ENCODE measurements around the gene ZC3H7B.
A peak's percentile ranks its signal among the peaks of the same experiment; 100 is the strongest.
"Not testable (repeated sequence)": the region's sequence is repeated elsewhere in the genome, so short reads cannot be mapped to it uniquely, and the experiment has no call there.

Gene ZC3H7B, protein sequence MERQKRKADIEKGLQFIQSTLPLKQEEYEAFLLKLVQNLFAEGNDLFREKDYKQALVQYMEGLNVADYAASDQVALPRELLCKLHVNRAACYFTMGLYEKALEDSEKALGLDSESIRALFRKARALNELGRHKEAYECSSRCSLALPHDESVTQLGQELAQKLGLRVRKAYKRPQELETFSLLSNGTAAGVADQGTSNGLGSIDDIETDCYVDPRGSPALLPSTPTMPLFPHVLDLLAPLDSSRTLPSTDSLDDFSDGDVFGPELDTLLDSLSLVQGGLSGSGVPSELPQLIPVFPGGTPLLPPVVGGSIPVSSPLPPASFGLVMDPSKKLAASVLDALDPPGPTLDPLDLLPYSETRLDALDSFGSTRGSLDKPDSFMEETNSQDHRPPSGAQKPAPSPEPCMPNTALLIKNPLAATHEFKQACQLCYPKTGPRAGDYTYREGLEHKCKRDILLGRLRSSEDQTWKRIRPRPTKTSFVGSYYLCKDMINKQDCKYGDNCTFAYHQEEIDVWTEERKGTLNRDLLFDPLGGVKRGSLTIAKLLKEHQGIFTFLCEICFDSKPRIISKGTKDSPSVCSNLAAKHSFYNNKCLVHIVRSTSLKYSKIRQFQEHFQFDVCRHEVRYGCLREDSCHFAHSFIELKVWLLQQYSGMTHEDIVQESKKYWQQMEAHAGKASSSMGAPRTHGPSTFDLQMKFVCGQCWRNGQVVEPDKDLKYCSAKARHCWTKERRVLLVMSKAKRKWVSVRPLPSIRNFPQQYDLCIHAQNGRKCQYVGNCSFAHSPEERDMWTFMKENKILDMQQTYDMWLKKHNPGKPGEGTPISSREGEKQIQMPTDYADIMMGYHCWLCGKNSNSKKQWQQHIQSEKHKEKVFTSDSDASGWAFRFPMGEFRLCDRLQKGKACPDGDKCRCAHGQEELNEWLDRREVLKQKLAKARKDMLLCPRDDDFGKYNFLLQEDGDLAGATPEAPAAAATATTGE
- long read RNA-seq, donor 1, full-length matches to known transcripts: 1 of 27 reads
- long read RNA-seq, donor 1, partial matches to known transcripts: 26 of 27 reads
- long read RNA-seq, donor 1, other reads (novel, unspliced or antisense): 0 of 27 reads
- long read RNA-seq, donor 2, partial matches to known transcripts: 137 of 137 reads
- long read RNA-seq, donor 2, other reads (novel, unspliced or antisense): 0 of 137 reads
- long read RNA-seq, donor 3, full-length matches to known transcripts: 5 of 127 reads
- long read RNA-seq, donor 3, partial matches to known transcripts: 122 of 127 reads
- long read RNA-seq, donor 3, other reads (novel, unspliced or antisense): 0 of 127 reads
- long read RNA-seq, donor 4, full-length matches to known transcripts: 1 of 26 reads
- long read RNA-seq, donor 4, partial matches to known transcripts: 25 of 26 reads
- long read RNA-seq, donor 4, other reads (novel, unspliced or antisense): 0 of 26 reads
- long read RNA-seq, donor 5, full-length matches to known transcripts: 4 of 32 reads
- long read RNA-seq, donor 5, partial matches to known transcripts: 28 of 32 reads
- long read RNA-seq, donor 5, other reads (novel, unspliced or antisense): 0 of 32 reads
- long read RNA-seq, donor 6, full-length matches to known transcripts: 3 of 20 reads
- long read RNA-seq, donor 6, partial matches to known transcripts: 17 of 20 reads
- long read RNA-seq, donor 6, other reads (novel, unspliced or antisense): 0 of 20 reads
- long read RNA-seq, donor 7, full-length matches to known transcripts: 1 of 60 reads
- long read RNA-seq, donor 7, partial matches to known transcripts: 59 of 60 reads
- long read RNA-seq, donor 7, other reads (novel, unspliced or antisense): 0 of 60 reads
- long read RNA-seq, donor 8, partial matches to known transcripts: 32 of 32 reads
- long read RNA-seq, donor 8, other reads (novel, unspliced or antisense): 0 of 32 reads

DNA sequence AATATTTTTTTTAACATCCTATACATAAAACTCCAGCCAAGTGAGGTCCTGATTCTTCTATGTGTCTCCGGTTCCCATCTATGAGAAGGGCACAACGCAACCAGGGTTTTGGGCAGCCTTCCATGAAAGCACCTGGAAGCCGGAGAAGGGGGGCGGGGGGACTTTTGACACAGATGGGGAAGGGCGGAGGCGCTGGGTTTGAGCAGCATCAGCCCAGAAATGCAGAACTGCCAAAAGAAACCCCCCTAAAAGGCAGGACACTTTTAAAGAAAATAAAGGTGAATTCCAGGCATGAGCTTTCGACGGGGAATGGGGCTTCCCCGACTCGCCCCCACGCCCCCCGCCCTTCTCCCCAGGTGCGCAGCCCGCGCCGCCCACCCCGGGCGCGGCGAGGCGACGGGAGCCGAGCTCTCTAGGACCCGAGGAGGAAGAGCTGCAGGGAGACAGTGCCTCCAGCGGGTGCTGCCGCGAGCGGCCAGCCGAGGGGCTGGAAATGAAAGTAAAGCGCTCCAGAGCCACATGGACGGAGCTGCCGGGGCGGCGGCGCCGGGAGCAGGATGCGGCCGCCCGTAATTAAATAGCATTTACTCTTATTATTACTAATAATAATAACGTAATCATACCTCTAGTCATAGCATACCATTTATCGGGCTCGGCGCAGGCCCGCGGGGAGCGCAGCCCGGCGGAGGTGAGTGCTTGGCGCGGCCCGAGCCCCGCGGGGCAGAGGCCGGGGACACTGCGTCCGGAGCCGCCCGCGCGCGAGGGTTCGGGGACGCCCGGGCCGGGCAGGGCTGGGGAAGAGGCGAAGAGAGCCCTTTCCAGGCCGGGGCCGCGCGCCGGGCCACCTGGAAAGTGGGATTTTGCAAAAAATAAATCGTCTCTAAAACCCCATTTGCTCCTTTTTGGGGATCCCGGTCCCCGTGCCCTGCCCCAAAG lies at the start of gene ZC3H7B:
ZC3H7B (plus strand) TSS at position 441 of the 936 bp plus-strand sequence. CDS start 19,136 bp downstream, outside the sequence.
- DNase-seq: peak; percentile 84

DNA sequence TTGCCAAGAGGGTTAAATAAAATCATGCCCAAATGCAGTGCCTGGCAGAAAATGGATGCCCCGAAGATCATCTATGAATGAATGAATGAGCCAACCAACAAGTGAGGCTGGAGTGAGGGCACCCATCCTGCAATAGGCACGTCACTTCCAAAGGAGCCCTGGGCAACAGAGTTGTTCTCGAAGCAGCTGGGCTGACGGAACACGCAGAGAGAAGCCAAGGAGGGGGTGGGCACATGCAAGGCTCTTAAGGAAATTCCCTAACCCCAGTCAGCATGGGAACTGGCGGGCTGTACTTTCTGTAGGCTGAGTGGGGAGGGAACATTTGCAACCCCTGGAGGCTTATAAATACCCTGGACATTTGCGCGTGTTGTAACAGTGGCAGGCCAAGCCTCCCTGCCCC lies 49.0 kb upstream of the ZC3H7B start:
- DNase-seq: no peak

DNA sequence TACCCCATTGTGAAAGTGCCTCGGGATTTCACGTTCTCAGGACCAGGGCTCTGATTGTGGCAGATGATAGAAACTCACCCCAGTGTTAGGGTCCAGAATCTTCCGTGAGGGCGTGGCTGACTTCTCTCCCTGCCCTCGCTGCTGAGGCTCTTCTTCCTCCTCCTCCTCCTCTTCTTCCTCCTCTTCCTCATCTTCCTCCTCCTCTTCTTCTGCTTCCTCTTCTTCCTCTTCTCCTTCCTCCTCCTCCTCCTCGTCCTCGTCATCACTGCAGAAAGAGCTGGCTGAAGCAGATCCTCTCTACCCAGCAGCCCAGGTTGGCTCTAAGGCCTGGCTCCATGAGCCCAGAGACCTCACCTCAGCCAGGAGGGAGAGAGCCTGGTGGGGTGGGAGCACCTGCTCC lies 47.1 kb upstream of the ZC3H7B start:
- no peak for DNase-seq

DNA sequence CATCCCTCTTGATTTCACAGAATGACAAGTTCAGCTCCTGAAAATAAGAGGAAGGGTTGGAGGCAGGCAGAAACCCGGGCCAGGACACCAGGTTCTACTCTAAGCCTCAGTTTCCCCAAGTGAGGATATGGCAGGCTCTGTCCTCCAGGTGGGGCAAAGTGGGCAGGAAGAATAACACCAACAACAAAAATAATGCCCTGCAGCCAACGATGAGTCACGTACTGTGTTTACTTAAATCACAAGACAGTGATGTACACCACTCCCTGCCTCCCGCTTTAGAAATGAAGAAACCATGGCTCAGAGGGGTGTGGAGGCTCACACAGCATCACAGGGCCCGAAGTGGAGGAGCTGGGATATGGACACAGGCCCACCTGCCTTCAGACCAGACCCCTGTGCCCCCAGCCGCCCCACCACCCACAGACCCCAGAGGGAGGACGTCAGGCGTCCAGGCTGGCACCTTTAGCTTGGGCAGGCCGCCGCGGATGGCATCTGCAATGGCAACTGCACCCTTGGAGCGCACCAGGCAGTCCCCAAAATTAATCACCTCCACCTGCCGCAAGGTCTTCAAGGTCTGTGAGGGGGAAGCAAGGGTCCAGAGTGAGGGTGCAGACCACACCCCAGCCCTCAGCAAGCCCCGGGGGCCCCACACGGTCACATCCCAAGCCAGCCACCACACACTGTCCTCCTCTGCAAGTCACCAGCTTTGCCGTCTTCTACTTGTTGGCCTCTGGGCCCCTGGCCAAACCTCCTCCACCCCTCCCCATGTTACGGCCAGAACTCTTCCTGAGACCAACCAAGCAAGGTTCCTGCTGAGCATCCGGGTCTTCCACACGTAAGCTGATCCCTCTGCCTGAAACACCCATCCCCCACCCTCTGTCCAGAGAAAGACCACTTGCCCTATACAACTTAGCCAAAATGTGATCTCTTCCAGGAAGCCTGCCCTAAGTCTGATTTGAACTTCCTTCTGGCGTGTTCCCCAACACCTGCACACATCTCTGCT lies 44.8 kb upstream of the ZC3H7B start:
- no peak for DNase-seq

DNA sequence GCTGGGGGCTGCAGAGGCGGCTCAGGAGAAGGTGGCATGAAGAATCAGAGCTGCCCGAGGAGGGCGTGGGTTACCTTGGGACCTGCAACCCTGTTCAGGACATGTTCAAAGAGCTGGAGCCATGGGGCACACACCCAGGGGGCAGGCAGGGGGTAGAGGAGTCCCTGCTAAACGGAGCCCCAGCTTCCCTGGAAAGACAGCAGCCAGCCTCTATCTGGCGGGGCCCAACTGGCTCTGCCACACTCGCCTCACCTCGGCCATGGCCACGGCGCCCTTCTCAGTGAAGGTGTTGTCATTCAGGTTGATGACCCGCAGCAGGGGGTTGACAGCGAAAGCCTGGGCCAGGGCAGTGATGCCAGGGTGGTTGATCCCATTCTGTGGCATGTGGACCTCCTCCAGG lies 43.6 kb upstream of the ZC3H7B start:
- DNase-seq: no peak

DNA sequence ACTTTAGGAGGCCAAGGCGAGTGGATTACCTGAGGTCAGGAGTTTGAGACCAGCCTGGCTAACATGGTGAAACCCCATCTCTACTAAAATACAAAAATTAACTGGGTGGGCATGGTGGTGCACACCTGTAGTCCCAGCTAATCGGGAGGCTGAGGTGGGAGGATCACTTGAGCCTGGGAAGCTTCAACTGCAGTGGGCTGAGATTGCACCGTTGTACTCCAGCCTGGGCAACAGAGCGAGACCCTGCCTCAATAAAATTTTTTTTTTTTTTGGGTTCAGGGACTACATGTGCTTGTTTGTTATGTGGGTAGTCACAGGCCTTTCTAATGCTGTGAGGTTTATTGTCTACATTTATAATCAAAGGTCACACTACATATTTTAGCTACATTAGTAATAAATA lies 41.6 kb upstream of the ZC3H7B start:
- DNase-seq: not testable (repeated sequence)

DNA sequence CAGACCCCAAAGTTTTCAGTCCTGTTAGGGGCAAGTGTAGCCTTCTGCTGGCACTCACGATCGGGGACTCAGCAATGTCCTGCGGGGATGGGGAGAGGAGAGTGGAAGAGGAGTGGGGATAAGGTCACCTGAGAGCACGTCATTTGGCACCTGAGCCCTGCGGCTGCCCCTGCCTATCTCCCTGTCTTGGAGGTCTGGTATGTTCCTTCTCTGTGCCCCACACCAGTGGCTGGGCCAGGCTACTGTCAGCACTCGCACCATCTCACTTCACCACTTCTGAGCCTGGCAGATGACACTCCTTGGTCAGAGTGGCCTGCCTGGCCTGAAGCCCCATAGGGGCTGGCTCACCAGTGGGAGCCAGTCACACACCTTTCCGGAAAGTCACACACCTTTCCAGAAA lies 40.5 kb upstream of the ZC3H7B start:
- DNase-seq: no peak

DNA sequence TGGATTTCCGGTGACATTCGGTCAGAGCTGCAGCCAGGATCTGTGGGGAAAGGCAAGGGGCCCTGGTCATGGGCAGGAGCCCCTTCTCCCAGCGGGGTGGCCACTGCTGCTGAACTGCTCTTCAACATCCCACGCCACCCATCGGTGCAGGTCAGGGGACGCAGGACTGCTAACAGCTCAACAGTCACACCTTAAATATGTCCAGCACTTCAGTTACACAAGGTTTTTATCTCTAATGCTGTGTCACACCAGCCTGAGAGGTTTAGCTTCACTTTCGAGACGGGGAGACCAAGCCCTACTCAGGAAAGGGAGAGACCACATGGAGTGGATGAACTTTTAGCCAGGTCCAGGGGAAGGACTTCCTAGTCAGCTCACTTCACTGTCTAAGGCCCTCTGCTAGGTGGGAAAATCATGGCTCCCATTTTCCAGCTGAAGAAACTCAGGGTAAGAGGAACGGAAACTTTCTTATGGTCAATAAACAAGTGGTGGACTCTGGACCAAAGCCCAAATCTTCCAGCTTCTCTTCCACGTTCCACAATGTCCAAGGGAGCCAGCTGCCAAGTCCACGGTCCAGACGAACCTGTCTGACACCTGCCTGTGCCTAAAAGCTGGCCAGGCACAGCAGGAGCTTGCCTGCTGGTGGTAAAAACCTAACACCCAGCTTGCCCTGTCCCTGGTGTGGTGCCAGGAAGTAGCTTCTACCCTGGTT lies 39.6 kb upstream of the ZC3H7B start:
- DNase-seq: no peak

DNA sequence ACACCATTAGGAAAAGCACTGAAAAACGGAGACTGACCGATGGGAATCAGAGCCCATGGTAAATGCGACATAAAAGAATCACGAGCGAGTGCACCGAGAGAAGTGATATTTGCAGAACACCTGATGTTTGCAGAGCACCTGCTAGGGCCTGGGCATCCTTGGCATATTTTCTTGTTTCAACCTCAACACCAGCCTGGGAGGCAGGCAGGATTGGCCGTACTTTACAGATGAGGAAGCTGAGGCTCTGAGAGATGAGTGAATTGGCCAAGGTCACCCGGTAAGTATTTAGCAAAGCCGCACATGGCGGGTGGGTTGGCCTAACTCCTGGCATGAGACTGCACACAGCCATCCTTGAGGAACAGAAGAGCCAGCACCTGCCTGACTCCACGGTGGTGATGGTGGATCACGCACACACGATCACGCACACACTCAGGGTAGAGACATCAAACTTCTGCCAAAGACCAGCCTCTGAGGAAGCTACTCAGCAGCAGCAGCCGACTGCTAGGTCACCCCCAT lies 39.0 kb upstream of the ZC3H7B start:
- no peak for DNase-seq

DNA sequence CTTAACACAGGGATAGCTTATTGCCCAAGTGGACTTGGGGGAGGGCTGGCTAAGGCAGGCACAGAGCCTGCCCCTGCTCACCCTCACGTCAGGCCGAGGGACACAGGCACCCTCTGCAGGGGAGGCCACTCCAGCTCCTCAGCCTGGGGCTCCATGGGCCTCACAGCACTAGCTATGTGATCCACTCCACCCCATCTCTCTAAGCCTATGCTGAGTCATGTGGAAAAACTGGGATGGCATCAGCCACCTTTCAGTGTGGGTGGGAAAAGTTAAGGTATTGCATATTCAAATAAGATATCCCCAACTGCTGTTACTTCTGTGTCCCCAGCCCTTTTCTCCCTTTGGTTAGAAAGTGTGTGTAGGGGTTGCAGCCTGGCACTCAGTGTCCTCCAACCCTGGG lies 37.6 kb upstream of the ZC3H7B start:
- DNase-seq: no peak

DNA sequence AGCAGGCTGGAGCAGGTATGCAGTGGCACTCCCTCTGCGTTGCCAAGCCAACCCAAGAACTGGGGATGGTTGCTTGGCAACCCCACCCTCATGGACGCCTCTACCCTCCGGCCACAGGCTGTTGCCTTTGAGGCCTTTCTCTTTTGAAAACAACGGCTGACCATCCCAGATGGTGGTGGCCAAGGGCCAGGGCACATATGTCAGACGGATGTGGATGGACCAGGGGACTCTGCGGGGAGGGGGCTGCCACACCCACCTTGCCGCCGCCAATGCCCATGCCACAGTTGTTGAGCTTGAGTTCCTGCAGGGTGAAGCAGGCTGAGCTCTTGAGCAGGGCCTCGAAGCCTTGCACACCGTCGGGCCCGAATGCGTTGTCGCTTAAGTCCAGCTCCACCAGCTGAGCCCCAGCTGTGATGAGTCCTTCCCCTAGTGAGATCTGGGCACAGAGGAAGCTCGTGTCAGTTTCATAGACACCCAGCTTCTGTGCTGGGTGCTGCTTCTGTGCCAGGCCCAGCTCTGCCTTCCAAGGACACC lies 36.9 kb upstream of the ZC3H7B start:
- no peak for DNase-seq

DNA sequence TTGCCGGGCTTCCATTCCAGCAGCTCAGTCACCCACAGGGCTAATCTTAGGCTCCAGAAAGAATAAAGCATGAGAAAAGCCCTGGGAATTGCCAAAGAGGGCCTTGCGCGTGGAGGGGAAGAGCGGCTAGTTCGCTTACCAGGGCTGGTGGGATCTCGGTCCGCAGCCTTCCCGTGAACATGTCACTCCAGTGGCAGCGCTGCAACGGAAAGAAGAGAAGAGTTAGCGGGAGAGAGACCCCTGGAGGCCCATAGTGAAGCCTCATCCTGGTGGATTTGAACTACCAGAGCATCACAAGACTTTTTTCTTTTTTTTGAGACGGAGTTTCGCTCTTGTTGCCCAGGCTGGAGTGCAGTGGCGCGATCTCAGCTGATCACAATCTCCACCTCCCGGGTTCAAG lies 33.4 kb upstream of the ZC3H7B start:
- DNase-seq: no peak

DNA sequence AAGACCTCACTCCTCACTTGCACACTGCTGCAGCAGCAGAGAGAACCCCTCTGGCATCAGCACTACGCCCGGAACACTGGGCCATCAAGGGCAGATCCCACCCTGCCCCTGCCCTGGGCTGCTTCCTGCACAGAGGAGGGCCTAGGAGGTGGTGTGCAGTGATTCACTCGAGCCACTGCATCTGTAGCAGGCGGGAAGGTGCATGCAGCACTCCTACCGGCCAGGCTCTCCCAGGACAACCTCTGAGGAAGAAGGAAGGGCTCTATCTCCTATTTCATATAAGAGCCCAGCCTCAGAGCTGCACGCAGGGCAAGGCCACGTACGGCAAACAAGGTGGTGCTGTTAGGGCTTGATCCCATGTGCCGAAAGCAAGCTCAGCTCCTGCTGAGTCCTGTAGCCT lies 29.5 kb upstream of the ZC3H7B start:
- no peak for DNase-seq

DNA sequence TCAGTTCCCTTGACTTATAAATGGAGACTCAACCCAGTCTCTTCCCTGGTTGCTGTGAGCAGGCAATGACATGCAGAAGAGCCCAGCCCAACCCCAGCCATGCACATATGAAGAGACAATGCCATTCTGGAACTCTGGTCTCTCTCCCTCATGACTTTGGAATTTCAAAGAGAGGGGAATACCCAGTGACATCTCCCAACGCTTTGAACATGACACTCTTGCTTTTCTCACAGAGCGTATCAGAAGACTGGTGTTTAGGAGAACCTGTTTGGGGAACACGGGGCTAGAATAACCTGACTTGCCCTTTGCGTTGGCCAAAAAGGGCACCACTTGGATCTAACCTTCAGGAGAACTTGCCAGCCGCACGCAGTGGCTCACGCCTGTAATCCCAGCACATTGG lies 28.2 kb upstream of the ZC3H7B start:
- no peak for DNase-seq

DNA sequence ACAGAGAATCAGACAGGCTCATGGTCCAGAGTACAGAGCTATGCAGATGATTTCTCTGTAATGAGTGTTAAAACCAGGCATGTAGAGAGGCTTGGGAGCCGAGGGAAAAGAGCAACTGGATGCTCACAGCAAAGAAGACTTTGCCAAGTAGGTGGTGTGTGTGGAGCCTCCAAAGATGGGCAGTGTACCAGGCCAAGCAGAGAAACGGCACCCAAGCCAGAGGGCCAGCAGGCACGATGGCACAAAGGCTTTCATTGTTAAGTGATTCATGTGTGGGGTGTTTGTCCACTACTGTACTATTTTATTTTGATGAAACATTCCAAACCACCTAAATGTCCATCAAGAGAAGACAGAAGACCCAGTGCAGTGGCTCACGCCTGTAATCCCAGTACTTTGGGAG lies 26.5 kb upstream of the ZC3H7B start:
- no peak for DNase-seq

DNA sequence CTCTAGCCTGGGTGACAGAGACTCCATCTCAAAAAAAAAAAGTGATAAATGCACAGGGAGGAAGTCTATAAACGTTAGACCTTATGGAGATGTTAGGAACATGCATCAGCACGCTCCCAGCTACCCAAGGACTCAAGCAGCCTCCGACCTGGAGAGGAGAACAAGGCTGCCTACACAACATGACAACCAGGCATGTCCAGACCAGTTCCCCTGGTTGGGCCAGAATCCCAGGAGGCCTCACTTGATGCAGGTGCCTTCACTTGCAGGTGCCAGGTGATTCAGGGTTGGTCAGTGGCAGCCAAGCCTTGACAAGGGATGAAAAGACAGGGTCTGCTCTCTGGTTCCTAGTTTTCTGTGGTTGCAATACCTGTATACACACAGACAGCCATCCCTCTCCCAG lies 21.3 kb upstream of the ZC3H7B start:
- DNase-seq: no peak

DNA sequence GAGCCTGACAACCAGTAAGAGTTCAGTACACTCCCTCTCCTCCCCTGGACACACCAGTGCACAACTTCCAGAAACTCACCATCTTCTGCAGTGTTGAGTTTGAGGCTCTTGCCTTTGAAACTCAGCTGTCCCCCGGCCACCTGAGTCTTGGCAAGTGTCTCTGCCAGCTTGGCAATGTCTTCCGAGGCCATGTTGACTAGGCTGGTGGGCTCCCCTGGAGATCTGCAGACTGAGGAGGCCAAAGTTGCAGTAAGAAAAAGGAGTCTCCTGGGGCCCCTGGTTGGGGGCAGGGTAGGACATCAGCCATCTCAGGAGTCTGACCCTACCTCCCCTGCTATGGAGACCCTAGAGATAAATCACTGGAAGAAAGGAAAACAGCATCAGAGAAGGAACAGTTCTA lies 20.5 kb upstream of the ZC3H7B start:
- DNase-seq: no peak

DNA sequence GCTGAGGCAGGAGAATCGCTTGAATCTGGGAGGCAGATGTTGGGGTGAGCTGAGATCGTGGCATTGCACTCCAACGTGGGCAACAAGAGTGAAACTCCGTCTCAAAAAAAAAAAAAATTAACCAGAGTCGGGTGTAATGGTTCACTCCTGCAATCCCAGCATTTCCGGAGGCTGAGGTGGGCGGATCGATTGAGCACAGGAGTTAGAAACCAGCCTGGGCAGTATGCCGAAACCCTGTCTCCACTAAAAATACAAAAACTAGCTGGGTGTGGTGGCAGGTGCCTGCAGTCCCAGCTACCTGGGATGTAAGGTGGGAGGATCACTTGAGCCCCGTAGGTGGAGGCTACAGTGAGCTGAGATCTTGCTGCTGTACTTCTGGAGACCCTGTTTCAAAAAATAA lies 16.9 kb upstream of the ZC3H7B start:
- no peak for DNase-seq

All from right kidney (tissue), 9 donors.